ENCODE measurements around the gene ST6GAL1.

ST6GAL1 gene

DNA sequence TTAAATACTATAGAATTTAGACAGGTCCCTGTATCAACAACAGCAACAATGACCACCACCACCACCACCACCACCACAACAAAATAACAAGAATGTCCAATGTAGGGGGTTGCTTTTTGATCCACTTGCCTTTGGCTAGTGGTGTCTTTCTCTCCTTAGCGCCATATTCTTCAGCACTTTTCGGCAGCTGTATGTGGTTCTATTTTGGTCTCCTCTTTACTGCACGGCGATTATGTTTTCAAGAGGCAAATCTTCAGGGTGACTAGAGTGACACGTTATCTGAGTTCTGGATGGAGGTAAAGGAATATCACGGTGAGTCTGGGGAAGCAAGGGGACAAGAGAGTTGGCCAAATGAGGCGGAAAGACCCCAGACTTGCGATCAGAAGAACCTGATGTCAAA, 56.1 kb downstream of the ST6GAL1 start:
- no peak for DNase-seq
- Histone ChIP-seq H3K18ac (ENCODE audit: low read length) (no peak overlapping the region), H3K4ac (ENCODE audit: low read depth, low read length) (no peak overlapping the region), H3K9me3 (ENCODE audit: insufficient read depth, low read depth, low read length) (no peaks in the 10 kb centered on the region), H3K4me3 (ENCODE audit: low read depth, low read length) (no peak overlapping the region), H2AFZ (ENCODE audit: insufficient read depth, low read length, poor library complexity) (no peak overlapping the region), H3K36me3 (ENCODE audit: control insufficient read depth in 1 of 2, insufficient read depth in 2 of 2, low read length in 2 of 2) (no peaks in the 10 kb centered on the region), H4K12ac (ENCODE audit: low read depth, low read length) (no peak overlapping the region), H4K8ac (ENCODE audit: low read depth, low read length) (no peak overlapping the region), H3K4me1 (ENCODE audit: control insufficient read depth in 1 of 2, insufficient read depth in 2 of 2, low read length in 2 of 2) (no peaks in the 10 kb centered on the region), H3K4me2 (ENCODE audit: low read length) (no peak overlapping the region), H3K9ac (ENCODE audit: low read length) (no peak overlapping the region), H3K14ac (ENCODE audit: low read length) (no peak overlapping the region), H3K79me2 (ENCODE audit: control insufficient read depth, insufficient read depth, low read length, poor library complexity) (no peaks in the 10 kb centered on the region), H3K23ac (ENCODE audit: low read length) (no peak overlapping the region), H4K91ac (ENCODE audit: low read depth, low read length) (no peak overlapping the region), H2BK5ac (ENCODE audit: low read depth, low read length, poor library complexity) (no peak overlapping the region), H2BK12ac (ENCODE audit: low read length) (no peak overlapping the region), H2AK5ac (ENCODE audit: low read length) (no peak overlapping the region), H3K27me3 (ENCODE audit: insufficient read depth, low read length) (no peaks in the 10 kb centered on the region), H3K79me1 (ENCODE audit: low read length) (no peaks in the 10 kb centered on the region), H2BK120ac (ENCODE audit: insufficient read depth, low read length, poor library complexity) (no peak overlapping the region), H3K27ac (ENCODE audit: low read depth, low read length) (no peak overlapping the region)
- WGBS (ENCODE audit: extremely low coverage, insufficient coverage, insufficient read length), result no CpG with 5 or more reads among the region's 8 CpGs

DNA sequence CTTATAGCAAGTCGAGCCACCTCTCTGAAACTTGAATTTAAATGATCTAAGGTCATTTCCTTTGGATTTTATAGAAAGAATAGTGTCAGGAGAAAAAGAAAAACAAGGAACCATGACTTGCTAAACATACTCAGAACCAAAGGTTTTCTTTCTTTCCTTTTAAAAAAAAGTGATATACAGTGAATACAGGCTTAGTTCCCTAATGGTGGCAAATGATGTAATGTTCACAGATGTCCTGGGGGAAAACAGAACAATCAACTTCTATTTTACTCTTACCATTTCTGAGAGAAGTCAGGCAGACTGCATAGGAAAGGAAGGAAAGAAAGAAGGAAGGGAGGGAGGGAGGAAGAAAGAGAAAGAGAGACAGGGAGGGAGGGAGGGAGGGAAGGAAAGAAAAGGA, 56.5 kb downstream of the ST6GAL1 start:
- no peak for DNase-seq
- Histone ChIP-seq H2BK12ac (ENCODE audit: low read length) (no peak overlapping the region), H3K79me2 (ENCODE audit: control insufficient read depth, insufficient read depth, low read length, poor library complexity) (no peaks in the 10 kb centered on the region), H4K91ac (ENCODE audit: low read depth, low read length) (no peak overlapping the region), H2AFZ (ENCODE audit: insufficient read depth, low read length, poor library complexity) (no peak overlapping the region), H3K4ac (ENCODE audit: low read depth, low read length) (no peak overlapping the region), H3K4me2 (ENCODE audit: low read length) (no peak overlapping the region), H4K12ac (ENCODE audit: low read depth, low read length) (no peak overlapping the region), H2AK5ac (ENCODE audit: low read length) (no peak overlapping the region), H3K9ac (ENCODE audit: low read length) (no peak overlapping the region), H4K8ac (ENCODE audit: low read depth, low read length) (no peak overlapping the region), H2BK120ac (ENCODE audit: insufficient read depth, low read length, poor library complexity) (no peak overlapping the region), H3K4me1 (ENCODE audit: control insufficient read depth in 1 of 2, insufficient read depth in 2 of 2, low read length in 2 of 2) (no peaks in the 10 kb centered on the region), H3K27me3 (ENCODE audit: insufficient read depth, low read length) (no peaks in the 10 kb centered on the region), H3K23ac (ENCODE audit: low read length) (no peak overlapping the region), H3K9me3 (ENCODE audit: insufficient read depth, low read depth, low read length) (no peaks in the 10 kb centered on the region), H3K18ac (ENCODE audit: low read length) (no peak overlapping the region), H3K36me3 (ENCODE audit: control insufficient read depth in 1 of 2, insufficient read depth in 2 of 2, low read length in 2 of 2) (no peaks in the 10 kb centered on the region), H3K14ac (ENCODE audit: low read length) (no peak overlapping the region), H3K27ac (ENCODE audit: low read depth, low read length) (no peak overlapping the region), H3K79me1 (ENCODE audit: low read length) (no peaks in the 10 kb centered on the region), H2BK5ac (ENCODE audit: low read depth, low read length, poor library complexity) (no peak overlapping the region), H3K4me3 (ENCODE audit: low read depth, low read length) (no peak overlapping the region)
- WGBS (ENCODE audit: extremely low coverage, insufficient coverage, insufficient read length), result no CpG with 5 or more reads among the region's 1 CpG

DNA sequence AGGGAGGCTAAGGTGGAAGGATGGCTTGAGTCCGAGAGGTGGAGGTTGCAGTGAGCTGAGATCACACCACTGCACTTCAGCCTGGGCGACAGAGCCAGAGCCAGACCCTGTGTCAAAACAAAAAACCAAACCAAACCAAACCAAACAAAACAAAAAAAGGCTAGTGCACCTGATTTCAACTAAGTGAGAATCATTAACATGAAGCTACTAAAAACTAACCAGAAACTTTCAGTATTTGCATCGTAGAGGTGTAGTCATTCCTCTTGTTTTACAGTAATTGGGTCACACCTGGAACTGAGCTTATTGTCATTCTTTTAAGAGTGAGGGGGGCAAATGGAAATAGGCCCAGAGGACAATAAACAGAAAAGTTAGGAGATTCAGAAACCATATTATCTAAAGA, 58.5 kb downstream of the ST6GAL1 start:
- Histone ChIP-seq H4K12ac (ENCODE audit: low read depth, low read length) (no peak overlapping the region), H2BK120ac (ENCODE audit: insufficient read depth, low read length, poor library complexity) (no peak overlapping the region), H3K4ac (ENCODE audit: low read depth, low read length) (no peak overlapping the region), H3K27me3 (ENCODE audit: insufficient read depth, low read length) (no peaks in the 10 kb centered on the region), H4K8ac (ENCODE audit: low read depth, low read length) (no peak overlapping the region), H3K23ac (ENCODE audit: low read length) (no peak overlapping the region), H3K9ac (ENCODE audit: low read length) (no peak overlapping the region), H3K79me2 (ENCODE audit: control insufficient read depth, insufficient read depth, low read length, poor library complexity) (no peaks in the 10 kb centered on the region), H2AK5ac (ENCODE audit: low read length) (no peak overlapping the region), H3K4me1 (ENCODE audit: control insufficient read depth in 1 of 2, insufficient read depth in 2 of 2, low read length in 2 of 2) (no peaks in the 10 kb centered on the region), H3K79me1 (ENCODE audit: low read length) (no peaks in the 10 kb centered on the region), H3K18ac (ENCODE audit: low read length) (no peak overlapping the region), H3K36me3 (ENCODE audit: control insufficient read depth in 1 of 2, insufficient read depth in 2 of 2, low read length in 2 of 2) (no peaks in the 10 kb centered on the region), H4K91ac (ENCODE audit: low read depth, low read length) (no peak overlapping the region), H3K14ac (ENCODE audit: low read length) (no peak overlapping the region), H3K4me2 (ENCODE audit: low read length) (no peak overlapping the region), H3K4me3 (ENCODE audit: low read depth, low read length) (no peak overlapping the region), H2BK5ac (ENCODE audit: low read depth, low read length, poor library complexity) (no peak overlapping the region), H3K9me3 (ENCODE audit: insufficient read depth, low read depth, low read length) (no peaks in the 10 kb centered on the region), H3K27ac (ENCODE audit: low read depth, low read length) (no peak overlapping the region), H2BK12ac (ENCODE audit: low read length) (no peak overlapping the region), H2AFZ (ENCODE audit: insufficient read depth, low read length, poor library complexity) (no peak overlapping the region)
- no CpG with 5 or more reads among the region's 3 CpGs for WGBS (ENCODE audit: extremely low coverage, insufficient coverage, insufficient read length)
- DNase-seq, result no peak

DNA sequence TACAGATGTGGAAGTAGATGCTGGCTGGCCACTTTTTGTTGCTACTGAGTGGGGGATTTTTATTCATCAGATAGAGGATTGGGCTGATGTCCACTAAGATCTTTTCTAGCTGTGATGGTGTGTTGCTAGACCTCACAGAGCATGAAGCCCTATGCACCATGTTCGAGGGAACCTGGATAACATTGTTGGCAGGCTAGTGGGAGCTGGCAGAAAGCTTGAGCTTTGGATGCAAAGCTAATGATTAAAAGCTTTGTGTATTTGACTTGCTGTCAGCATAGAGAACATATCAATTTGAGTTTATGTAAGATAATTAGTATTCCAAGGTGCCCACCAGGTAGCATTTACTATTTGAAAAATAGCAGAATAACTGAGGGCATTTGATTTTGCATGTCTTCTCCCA, 59.1 kb downstream of the ST6GAL1 start:
- no peak overlapping the region for H3K9ac ChIP-seq (ENCODE audit: low read length)
- H3K79me1 ChIP-seq (ENCODE audit: low read length), result no peaks in the 10 kb centered on the region
- no peak overlapping the region for H3K23ac ChIP-seq (ENCODE audit: low read length)
- H2BK5ac ChIP-seq (ENCODE audit: low read depth, low read length, poor library complexity), result no peak overlapping the region
- no CpG with 5 or more reads among the region's 1 CpG for WGBS (ENCODE audit: extremely low coverage, insufficient coverage, insufficient read length)
- no peaks in the 10 kb centered on the region for H3K79me2 ChIP-seq (ENCODE audit: control insufficient read depth, insufficient read depth, low read length, poor library complexity)
- H3K4me3 ChIP-seq (ENCODE audit: low read depth, low read length), result no peak overlapping the region
- H2BK120ac ChIP-seq (ENCODE audit: insufficient read depth, low read length, poor library complexity), result no peak overlapping the region
- no peak overlapping the region for H3K18ac ChIP-seq (ENCODE audit: low read length)
- H4K12ac ChIP-seq (ENCODE audit: low read depth, low read length), result no peak overlapping the region
- no peak overlapping the region for H2AFZ ChIP-seq (ENCODE audit: insufficient read depth, low read length, poor library complexity)
- no peak overlapping the region for H2BK12ac ChIP-seq (ENCODE audit: low read length)
- no peak overlapping the region for H2AK5ac ChIP-seq (ENCODE audit: low read length)
- H3K27ac ChIP-seq (ENCODE audit: low read depth, low read length), result no peak overlapping the region
- no peak overlapping the region for H4K91ac ChIP-seq (ENCODE audit: low read depth, low read length)
- H3K9me3 ChIP-seq (ENCODE audit: insufficient read depth, low read depth, low read length), result no peaks in the 10 kb centered on the region
- H4K8ac ChIP-seq (ENCODE audit: low read depth, low read length), result no peak overlapping the region
- H3K27me3 ChIP-seq (ENCODE audit: insufficient read depth, low read length), result no peaks in the 10 kb centered on the region
- DNase-seq, result no peak
- no peaks in the 10 kb centered on the region for H3K4me1 ChIP-seq (ENCODE audit: control insufficient read depth in 1 of 2, insufficient read depth in 2 of 2, low read length in 2 of 2)
- no peaks in the 10 kb centered on the region for H3K36me3 ChIP-seq (ENCODE audit: control insufficient read depth in 1 of 2, insufficient read depth in 2 of 2, low read length in 2 of 2)
- no peak overlapping the region for H3K14ac ChIP-seq (ENCODE audit: low read length)
- no peak overlapping the region for H3K4ac ChIP-seq (ENCODE audit: low read depth, low read length)
- H3K4me2 ChIP-seq (ENCODE audit: low read length), result no peak overlapping the region
